NCI-H2196 (cell line): Measurements from ENCODE around the gene TCF3.
"Not testable (repeated sequence)": the region's sequence is repeated elsewhere in the genome, so short reads cannot be mapped to it uniquely, and the experiment has no call there.

Experiments used
- DNase-seq: peaks from one replicate; lab custom pipeline; 2025; ENCODE audit not compliant: unreplicated experiment; lab: John Stamatoyannopoulos, UW

The TCF3 gene

DNA sequence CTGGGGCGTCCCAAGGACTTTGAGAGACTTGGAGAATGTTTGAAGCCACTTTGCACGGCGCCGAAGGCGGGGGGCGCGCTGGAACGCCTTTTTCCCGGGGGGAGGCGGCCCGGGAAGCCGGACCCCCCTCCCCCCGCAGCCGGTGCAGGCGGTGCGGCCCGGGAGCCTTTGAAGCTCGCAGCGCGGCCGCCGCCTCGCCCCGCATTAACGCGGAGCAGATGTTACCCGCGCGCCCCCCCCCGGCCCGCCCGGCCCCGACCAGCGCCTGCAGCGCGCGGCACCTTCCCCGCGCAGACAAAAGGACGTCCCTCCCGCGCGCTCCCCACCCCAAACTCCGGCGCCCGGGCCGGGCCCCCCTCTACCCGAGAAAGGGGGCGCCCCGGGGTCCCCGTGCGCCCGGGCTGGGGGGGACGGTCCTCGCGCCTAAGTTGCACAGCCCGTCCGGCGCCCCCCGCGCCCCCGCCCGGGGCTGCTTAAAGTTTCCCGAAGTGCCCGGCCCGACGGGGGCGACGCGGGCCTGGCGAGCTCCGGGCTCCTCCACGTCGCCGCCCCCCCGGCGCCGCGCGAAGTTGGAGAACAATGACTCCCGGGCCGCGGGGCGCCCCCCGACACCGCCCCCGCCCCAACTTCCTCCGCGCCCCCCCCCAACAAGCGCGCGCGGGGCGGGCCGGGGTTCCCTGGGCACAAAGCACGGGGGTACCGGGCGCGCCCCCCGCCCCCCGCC lies 685 bp downstream of the TCF3 start:
- peak; percentile 24 for DNase-seq

DNA sequence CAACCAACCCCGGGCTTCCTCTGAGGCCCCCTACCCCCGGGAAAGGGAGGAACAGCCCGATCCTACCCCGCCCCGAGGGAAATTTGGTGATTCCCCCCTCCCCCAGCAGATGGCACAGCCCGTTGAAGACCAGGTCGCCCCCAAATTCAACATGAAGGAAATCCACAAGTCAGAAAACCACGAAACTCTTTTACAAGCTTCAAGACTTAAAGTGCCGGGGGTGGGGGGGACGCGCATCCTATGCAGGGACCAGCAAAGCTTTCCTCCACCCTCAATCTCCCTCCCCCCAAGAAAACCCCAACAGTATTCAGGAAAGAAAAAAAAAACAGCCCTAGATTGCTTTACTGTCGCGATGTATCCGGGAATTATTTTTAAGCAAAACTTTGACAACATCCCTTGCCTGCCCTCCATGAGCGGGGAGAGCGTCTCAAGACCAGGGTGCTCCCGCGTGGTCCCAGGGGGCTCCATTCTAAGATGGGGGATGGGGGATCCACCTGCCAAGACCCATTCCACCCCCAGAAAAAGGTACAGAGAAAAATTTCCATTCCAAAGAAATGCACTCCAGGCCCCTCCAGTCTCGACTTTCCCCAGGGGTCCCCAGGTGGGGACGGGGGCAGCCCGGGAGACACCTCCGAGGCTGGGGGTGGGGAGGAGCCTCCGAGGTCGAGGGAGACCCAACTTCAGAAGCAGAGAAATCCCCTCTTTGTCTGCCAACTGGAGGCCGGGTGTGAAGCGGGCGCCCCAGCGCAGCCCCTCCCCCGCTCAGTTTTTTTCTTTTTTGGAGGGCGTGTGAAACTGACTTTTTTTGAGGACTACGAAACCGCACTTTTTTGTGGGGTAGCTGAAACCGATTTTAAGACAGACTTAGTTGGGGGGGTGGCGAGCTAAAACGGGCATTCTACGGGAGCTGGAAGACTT lies 1.5 kb downstream of the TCF3 start:
- no peak for DNase-seq

DNA sequence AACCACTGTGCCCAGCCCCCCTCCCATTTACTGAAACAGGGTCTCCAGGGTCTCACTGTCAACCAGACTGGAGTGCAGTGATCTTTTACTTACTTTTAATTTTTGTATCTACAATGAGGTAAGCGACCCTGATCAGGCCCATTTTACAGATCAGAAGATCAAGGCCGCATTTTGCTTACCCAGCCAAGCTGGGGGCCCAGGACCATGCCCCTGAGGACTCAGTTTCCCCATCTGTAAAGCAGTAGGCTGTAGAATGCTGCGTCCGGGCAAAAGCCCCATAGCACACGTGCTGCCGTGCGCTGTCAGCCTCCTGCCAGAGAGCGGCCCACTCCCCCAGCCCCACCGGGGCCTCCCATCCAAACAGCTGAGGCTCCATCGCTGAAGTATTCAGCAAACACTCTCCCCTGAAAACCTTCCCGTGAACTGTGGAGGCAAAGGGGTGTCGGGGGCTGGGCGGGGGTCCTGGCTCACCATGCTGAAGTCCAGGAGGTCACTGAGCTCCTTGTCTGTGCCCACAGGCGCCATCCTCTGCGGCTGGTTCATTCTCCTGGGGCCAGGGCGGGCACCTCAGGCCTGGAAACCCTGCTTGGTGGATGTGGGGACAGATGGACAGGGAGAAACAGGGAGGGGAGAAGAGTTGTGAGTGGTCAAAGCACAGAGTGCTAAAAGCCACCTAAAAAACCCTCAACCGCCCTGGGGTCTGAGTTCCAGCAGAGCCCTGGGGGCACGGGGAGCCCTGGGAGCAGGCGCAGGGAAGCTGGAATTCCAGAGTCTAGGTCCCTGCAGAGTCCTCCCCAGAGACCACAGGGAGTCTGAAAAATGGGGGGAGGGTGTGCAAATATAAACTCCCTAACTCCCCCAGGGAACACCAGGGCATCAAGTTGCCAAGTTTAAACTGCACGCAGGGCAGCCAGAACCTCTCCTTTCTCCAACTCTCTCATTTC lies 2.4 kb downstream of the TCF3 start:
- DNase-seq, result no peak

DNA sequence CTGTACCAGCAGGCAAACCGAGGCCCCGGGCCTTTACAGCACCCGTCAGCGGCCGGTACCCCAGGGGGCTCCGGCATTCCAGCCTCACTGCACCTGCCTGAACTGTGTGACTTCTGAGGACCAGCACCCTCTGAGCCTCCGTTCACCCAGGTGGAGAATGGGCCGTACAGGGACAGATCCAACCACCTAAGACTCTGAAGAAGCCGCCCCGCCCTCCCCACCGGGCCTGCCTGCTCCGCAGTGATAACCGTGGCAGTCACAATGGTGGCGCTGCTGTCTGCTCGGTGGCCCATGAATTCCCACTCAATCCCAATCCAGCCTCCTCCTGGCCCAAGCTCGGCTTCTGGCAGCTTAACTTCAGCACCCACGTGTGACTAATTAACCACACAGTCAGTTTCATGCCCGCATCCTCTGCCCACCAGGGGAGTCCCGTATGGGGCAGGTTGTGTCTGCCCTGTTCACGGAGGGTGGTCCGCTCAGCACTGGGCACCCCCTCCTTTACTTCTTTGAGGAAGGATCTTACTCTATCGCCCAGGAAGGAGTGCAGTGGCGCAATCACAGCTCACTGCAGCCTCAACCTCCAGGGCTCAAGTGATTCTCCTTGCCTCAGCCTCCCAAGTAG lies 3.4 kb downstream of the TCF3 start:
- no peak for DNase-seq

DNA sequence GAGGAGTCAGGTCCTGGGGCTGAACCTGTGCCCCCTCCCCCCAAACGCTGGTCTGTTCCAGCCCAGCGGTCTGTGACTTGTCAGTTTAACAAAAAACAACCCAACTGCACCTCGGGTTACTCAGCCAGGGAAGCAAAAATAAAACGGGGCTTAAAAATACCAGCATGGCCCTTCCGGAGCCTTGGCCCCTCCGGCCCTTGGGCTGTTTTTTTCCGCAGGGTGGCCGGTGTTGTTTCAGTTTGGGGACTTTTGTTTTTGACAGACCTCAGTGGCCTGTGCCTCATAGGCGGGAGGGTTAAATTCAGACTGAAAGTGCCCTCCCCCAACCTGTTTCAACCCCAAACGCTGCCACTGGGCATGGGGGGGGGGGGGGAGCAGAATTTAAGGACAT lies 4.0 kb downstream of the TCF3 start:
- DNase-seq, result no peak

DNA sequence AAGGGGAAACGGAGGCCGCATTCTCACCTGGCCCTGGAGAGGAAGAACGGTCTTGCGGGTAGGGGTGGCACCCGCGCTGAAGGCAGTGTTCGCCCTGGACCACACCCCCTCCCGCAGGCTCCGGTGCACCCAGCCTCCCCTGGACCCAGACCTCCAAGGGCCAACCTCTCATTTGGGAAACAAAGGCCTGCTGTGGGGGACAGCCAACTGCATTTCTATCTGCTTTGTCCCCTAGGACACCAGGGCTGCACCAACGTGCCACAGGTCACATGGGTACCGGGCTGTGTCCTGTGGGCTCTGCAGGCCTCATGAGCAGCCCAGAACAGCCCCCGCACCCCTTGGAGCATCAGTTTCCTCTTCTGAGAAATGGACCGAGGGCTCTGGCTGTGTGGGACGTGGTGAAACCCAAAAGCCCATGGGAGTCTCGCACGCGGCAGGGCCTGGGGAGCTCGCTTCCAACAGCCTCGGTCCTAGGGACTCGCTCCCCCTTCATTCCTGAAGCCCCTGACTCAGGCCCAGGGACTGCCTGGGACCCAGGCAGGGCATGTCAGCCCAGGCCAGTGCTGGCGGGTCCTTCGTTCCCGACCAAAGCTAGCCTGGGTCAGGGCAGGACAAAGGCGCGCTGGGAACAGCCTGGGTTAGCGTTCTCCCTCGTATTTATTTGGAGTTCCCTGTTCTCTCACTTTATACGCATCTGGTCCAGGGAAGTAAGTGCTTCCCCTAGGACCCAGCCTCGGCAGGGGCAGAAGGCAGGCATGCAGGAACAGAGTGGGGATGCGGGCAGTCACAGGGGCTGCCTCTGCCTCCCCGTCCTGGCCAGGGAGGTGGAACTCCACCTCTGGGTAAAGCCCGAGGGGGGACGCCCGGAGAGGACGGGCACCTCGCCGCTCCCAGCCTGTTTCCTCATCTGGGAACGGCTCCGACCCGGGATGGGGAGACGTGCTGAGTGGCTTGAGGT lies 4.6 kb downstream of the TCF3 start:
- no peak for DNase-seq

DNA sequence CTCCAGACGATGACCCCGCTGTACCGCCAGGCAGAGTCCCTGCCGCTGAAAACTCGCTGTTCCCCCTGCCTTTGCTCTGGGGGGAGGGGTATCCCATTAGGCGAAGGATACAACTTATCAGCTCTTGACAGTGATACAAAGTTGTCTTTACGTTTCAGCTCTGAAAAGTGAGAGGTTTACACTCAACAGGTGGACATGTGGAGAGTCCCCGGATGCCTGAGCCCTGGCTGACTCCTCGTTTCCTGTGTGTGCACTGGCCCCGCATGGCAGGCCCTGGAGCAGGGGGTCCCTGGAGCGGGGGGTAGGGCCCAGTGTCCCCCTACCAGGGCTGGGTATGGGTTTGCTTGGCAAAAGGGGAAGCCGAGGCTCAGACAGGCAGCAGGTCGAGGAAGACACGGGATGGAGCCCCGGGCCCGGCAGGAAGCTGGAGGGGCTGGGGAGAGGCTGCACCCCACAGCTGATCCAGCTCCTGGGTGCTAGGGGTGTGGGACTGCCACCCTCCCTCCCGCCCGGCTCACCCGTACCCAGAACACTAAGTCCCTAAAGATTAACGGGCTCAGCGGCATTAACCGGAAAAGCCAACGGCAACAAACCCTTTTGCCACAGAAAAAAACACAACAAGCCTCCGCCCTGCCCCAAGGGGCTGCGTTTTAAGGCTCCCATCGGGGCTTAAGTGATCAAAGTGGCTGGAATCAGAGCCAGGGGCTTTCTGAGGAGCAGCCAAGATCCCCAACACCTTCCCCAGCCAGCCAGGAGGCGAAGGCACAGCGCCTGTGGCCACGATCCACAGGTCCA lies 5.6 kb downstream of the TCF3 start:
- DNase-seq, result no peak

DNA sequence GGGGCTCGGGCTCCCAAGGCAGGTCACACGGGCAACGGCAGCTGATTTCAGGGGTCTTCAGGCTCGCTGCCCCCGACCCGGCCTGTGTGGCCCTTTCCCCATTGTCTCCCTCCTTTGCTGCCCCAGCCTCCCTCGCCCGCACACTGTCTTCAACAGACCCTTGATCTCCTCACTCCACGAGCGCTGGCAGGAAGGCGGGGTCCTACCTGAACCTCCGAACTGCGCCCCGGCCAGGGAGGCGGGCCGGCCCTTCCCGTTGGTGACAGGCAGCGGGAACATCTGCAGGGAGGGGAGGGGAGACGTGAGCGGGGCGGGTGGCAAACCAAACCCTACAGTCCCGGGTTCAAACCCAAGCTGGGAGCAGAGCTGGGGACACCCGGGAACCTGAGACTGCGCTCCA lies 6.3 kb downstream of the TCF3 start:
- DNase-seq, result no peak

DNA sequence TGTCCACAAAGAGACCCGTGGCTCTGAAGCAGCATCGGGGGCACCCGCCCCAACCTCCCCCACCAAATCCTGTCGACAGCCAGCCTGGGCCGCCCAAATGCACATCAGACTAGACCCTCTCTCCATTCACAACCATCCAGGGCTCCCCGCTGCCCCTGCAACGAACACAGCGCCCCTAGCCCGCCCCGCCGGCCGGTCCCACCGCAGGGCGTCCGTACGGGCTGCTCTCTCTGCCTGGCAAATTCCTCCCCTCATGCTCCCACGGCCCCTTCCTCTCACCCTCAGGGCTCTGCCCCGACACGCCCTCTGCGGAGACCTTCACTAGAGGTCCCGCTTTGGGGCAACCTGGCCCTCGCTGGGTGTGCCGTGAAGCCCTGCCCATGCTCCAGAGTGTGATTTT lies 7.1 kb downstream of the TCF3 start:
- no peak for DNase-seq

DNA sequence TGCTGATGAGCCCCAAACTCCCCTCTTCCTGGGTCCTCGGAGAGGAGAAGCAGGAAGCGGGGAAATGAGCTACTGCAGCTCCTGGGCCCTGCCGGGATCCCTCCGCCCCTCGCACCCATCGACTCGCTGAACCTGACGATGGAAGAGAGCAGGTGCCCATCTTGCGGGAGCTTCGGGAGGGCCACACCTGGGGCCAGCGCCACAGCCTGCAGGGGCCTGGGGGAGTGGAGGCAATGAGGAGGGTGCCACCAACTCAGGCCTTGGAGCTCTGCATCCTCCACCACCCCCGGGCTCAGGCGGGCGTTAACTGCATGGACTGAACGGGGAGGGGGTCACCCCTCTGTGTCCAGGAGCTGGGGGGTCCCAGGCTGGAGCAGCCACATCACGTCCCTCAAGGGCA lies 8.3 kb downstream of the TCF3 start:
- DNase-seq, result no peak

DNA sequence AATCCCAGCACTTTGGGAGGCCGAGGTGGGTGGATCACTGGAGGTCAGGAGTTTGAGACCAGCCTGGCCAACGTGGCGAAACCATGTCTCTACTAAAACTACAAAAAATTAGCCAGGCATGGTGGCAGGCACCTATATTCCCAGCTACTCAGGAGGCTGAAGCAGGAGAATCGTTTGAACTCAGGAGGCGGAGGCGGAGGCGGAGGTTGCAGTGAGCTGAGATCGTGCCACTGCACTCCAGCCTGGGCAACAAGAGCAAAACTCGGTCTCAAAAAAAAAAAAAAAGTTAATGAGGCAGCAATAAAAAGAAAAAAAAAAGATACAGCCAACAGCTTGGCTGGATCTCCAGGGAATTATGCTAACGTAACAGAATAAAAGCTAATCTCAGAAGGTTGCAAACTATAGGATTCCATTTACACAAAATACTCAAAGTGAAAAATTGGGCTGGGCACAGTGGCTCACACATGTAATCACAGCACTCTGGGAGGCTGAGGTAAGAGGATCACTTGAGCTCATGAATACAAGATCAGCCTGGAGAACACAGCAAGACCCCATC lies 11.4 kb downstream of the TCF3 start:
- DNase-seq, result not testable (repeated sequence)

DNA sequence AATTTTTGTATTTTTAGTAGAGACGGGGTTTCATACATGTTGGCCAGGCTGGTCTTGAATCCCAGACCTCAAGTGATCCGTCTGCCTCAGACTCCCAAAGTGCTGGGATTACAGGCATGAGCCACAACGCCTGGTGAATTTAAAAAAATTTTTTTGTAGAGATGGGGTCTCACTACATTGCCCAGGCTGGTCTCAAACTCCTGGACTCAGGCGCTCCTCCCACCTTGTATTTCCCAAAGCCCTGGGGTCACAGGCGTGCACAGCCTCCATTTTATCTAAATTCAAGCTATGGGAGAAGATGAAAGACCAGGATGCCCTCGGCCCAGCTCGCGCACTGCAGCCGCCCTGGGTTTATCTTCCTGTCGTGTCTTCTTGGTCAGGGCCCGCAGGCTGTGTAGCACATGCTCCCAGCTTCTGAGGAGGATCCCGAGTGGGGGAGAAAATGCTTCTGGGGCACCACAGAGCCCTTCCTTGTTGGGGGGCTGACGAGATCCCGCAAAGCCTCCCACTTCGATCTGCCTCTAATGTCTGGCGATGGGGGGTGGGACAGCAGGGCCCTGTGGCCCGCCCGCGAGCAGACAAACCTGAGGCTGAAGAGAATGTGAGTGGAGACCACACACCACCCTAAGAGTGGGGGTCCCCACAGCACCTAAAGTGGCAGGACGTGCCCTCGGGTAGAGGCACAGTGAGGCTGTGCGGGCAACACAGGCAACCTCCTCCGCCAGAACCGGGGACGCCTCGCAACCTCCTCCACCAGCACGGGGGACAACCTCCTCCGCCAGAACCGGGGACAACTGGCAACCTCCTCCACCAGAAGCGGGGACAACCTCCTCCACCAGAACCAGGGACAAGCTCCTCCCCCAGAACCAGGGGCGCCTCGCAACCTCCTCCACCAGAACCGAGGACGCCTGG lies 15.8 kb downstream of the TCF3 start:
- DNase-seq, result no peak

DNA sequence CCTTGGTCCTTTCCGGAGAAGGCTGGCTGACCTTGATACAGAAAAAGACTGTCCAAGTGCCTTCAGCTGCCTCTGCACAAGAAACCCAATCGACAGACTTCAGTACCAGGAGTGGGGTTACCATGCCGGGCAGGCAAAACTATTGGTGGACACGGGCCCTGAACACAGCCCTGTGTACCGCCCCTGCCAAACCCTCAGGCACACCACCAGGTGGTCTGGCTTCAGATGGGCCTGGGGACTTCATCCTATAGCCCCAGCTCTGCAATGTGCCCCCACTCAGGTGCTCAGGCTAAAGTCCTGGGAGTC lies 17.5 kb downstream of the TCF3 start:
- DNase-seq, result no peak

DNA sequence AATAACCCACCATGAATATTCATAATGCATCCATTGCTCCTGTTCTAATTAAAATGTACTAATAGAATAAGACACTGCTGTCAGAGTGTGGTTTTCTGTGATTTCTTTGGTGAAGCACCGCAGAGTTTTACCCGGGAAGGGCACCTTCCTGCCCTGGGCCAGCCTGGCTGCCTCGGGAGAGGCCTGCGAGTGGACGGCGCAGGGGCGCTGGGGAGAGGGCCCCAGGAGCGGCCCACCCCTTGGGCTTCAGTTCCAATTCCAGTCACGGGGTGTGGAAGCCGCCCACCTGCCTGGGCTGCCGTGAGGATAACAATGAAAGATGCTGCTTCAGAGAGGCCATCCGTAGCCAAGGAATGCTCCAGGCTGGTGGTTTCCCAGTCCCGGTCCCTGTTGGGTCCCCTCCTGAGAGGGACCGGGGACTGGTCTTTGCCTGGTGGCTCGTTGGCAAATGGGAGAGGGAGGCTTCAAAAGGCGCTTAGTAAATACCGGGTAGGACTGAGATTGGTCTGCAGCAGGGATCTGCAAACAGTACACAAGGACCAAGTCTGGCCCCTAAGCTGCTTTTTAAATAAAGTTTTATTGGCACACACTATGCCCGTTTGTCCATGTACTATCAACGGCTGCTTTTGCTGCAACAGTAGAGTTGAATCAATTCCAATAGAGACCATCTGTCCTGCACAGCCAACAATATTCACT lies 18.0 kb downstream of the TCF3 start:
- DNase-seq, result no peak

DNA sequence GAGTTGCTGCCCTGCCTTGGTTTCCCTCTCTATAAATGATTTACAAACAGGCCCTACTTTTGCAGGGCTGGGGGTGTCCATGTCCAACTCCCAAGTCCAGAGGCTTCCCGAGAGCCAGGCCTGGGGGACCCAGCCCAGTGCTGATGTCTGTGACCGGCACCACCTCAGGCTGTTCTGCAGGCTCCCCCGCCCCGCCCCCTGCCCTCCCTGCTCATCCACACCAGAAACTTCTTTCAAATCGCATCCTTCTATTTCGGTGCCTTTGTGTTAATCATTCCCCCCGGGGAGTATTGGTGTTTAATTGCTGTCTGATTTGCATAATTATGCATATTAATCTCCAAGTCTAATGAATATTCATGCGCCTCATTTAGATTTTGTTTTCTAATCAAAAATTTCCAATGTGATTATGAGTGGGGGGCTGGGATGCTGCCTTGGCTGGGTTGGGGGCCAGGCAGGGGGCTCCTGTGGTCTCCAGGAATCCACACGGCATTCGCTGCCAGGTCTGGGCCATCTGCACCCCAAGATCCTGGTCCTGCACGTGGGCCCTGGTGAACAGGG lies 19.1 kb downstream of the TCF3 start:
- DNase-seq, result no peak

DNA sequence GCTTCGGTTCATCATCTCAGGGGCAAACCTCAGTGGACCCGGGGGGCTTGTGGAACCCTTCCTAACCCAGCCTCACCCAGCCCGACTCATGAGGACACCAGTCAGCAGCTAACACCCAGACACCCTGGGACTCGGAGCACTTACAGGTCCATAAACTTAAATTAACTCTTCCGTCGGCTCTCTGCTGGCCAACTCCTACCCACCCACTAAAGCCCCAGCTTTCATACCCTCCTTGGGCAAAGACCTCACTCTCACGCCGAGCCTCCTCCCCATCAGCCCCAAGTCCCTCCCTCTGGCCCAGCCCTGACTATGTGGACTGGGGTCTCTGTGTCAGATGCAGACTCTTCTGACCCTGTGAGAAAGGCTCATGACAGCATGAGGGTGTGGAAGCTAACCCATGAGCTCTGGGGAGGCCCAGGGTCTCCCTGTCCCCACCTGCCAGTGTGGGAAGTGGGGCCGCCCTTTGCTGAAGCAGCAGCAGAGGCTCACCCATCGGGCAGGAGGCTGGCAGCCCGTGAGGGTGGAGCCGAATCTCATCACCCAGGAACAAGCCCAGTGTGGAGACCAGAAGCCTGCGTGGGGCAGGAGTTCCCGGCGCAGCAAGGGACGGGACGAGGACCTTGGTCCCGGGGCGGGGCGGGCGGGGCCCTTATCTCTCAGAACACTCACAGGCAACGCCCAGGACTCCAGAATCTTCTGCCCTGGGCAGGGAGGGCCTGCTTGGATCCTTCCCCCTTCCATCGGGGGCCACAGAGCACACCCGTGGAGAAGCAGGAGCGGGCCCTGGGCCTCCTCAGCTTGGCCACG lies 19.8 kb downstream of the TCF3 start:
- no peak for DNase-seq
